ENCODE measurements around the gene HELZ. TPM values are rescaled to one million over a fixed set of nuclear protein-coding genes. Genes with fewer than 3 reads are reported as not detected.
"Not testable (repeated sequence)": the region's sequence is repeated elsewhere in the genome, so short reads cannot be mapped to it uniquely, and the experiment has no call there.

The HELZ gene
- polyA plus RNA-seq, 1 experiment = 8.4 TPM

DNA sequence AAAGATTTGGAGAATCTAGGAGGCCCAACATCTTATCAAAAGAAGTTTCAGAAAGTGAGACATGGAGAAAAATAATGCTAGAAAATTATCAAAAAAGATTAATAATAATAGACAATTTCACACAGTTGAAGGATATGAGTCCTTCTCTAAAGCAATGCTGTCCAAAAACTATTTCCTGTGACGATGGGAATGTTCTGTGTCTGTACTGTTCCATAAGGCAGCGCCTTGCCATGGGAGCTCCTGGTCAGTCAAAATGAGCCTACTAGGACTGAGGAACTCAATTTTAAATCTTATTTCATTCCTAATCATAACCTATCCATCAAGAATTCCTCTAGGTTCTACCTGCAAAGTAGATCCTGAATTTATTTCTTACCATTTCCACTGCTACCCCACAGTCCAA is 151.6 kb downstream of the HELZ start:
- Histone ChIP-seq H3K4me3 (ENCODE audit: low read depth, low read length) (no peak overlapping the region), H3K36me3 (ENCODE audit: control insufficient read depth, insufficient read depth, low read length) (peaks cover under 1% of the 10 kb centered on the region; the same call in 1 of the 2 replicates), H3K27me3 (ENCODE audit: control insufficient read depth, insufficient read depth, low read length) (no peaks in the 10 kb centered on the region)
- DNase-seq (ENCODE audit: low read depth) = no peak
- POLR2A ChIA-PET = no interaction called here
- TF ChIP-seq, protein P1, sequence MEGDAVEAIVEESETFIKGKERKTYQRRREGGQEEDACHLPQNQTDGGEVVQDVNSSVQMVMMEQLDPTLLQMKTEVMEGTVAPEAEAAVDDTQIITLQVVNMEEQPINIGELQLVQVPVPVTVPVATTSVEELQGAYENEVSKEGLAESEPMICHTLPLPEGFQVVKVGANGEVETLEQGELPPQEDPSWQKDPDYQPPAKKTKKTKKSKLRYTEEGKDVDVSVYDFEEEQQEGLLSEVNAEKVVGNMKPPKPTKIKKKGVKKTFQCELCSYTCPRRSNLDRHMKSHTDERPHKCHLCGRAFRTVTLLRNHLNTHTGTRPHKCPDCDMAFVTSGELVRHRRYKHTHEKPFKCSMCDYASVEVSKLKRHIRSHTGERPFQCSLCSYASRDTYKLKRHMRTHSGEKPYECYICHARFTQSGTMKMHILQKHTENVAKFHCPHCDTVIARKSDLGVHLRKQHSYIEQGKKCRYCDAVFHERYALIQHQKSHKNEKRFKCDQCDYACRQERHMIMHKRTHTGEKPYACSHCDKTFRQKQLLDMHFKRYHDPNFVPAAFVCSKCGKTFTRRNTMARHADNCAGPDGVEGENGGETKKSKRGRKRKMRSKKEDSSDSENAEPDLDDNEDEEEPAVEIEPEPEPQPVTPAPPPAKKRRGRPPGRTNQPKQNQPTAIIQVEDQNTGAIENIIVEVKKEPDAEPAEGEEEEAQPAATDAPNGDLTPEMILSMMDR (IDR thresholded peaks at IDR 0.05; ENCODE audit: insufficient read depth, low read depth, low read length) = no peak
- CTCF ChIA-PET = interaction anchor here (0.6 kb wide), 1 partner anchor 126 kb away, joined by 3 read pairs; no protein-coding TSS in a partner anchor

DNA sequence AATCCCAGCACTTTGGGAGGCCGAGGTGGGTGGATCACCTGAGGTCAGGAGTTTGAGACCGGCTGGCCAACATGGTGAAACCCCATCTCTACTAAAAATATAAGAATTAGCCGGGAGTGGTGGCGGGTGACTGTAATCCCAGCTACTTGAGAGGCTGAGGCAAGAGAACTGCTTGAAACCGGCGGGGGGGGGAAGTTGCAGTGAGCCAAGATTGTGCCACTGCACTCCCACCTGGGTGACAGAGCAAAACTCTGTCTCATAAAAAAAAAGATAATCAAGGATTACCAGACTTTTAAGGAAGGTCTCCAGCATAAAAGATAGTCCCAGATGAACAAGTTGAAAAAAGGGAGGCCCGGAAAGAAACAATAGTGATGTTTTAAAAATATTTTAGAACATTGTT is 152.3 kb downstream of the HELZ start:
- CTCF ChIA-PET; H3K27me3 ChIP-seq (ENCODE audit: control insufficient read depth, insufficient read depth, low read length); DNase-seq (ENCODE audit: low read depth); H3K4me3 ChIP-seq (ENCODE audit: low read depth, low read length); H3K36me3 ChIP-seq (ENCODE audit: control insufficient read depth, insufficient read depth, low read length); POLR2A ChIA-PET: not testable (repeated sequence)

DNA sequence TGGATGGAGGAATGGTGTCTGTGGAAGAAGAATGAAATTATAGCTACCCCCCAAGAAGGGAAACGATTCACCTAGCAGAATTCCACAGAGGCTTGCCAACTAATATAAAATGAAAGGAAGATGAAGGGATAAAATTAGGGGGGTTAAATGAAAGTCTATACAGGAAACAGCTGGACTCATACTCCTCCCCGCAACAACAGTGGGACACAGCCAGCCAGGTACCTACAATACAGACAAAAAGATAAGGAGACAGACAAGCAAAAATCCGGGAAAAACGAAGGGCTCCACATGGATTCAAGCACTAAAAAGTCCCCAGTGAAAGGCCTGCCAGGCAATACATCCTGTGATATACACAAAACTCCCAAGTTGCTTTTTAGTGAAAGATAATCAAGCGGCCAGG is 152.7 kb downstream of the HELZ start:
- ChIA-PET CTCF (no interaction called here), POLR2A (no interaction called here)
- peaks cover 2% of the 10 kb centered on the region; the same call in 1 of the 2 replicates for H3K36me3 ChIP-seq (ENCODE audit: control insufficient read depth, insufficient read depth, low read length)
- no peak for DNase-seq (ENCODE audit: low read depth)
- TF ChIP-seq, protein P1 (IDR thresholded peaks at IDR 0.05; ENCODE audit: insufficient read depth, low read depth, low read length) = no peak
- H3K4me3 ChIP-seq (ENCODE audit: low read depth, low read length) = no peak overlapping the region
- no peaks in the 10 kb centered on the region for H3K27me3 ChIP-seq (ENCODE audit: control insufficient read depth, insufficient read depth, low read length)

DNA sequence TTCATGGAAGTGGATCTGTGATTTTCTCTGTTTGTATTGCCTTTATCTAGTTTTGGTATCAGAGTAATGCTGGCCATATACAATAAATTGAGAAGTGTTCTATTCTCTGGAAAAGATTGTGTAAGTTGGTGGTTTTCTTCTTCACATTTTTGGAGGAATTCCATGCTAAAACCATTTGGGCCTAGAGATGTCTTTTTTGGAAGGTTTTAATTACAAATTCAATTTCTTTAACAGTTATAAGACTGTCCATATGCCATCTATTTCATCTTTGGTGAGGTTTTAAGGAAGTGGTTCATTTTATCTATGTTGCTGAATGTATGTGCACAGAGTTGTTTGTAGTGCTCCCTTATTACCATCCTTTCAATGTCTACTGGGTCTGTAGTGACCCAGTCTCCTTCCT is 154.7 kb downstream of the HELZ start:
- TF ChIP-seq, protein P1 (IDR thresholded peaks at IDR 0.05; ENCODE audit: insufficient read depth, low read depth, low read length) = no peak
- ChIA-PET CTCF (no interaction called here), POLR2A (no interaction called here)
- H3K27me3 ChIP-seq (ENCODE audit: control insufficient read depth, insufficient read depth, low read length) = no peaks in the 10 kb centered on the region
- no peak overlapping the region for H3K4me3 ChIP-seq (ENCODE audit: low read depth, low read length)
- H3K36me3 ChIP-seq (ENCODE audit: control insufficient read depth, insufficient read depth, low read length) = peaks cover 2% of the 10 kb centered on the region; the same call in 1 of the 2 replicates
- no peak for DNase-seq (ENCODE audit: low read depth)

DNA sequence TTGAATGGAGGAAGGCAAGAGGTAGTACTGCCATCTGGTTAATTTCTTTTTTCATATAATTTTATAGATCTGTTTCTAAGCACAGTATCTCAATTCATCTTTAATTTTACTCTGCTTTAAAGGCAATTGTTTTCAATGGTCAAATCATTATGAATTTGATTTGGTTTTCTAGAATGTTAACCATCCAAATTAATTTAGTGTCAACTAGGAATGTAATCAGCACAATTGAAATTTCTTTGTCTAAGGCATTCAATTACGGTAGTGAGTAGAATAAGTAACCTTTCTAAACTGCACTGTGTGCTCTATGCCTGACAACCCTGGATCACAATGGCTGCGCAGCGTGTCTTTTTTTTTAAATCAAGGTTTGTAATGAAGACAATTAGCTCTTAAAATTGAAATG is 156.4 kb downstream of the HELZ start:
- TF ChIP-seq, protein P1 (IDR thresholded peaks at IDR 0.05; ENCODE audit: insufficient read depth, low read depth, low read length) = no peak
- POLR2A ChIA-PET = interaction anchor here (0.6 kb wide), 1 partner anchor 10 kb away, joined by 3 read pairs; no protein-coding TSS in a partner anchor
- no peak for DNase-seq (ENCODE audit: low read depth)
- CTCF ChIA-PET = no interaction called here
- H3K36me3 ChIP-seq (ENCODE audit: control insufficient read depth, insufficient read depth, low read length) = peaks cover 4% of the 10 kb centered on the region
- H3K27me3 ChIP-seq (ENCODE audit: control insufficient read depth, insufficient read depth, low read length) = no peaks in the 10 kb centered on the region
- no peak overlapping the region for H3K4me3 ChIP-seq (ENCODE audit: low read depth, low read length)

DNA sequence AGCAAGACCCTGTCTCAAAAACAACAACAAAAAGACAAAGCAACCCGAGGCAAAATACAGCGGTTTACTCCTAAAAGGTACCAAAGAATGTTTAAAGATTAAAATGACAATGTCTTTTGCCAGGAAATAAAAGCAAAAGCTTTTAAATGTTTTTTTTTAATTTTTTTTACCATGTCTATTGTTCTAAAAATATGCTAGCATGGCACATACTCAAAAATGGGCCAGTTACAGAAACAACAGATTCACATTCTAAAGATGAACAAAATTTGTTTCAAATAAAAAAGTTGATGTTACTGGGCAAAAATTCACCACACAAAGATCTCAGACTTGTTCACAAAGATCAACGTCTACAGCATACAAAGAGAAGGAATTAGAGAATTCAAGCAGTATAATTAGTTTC is 159.6 kb downstream of the HELZ start:
- DNase-seq (ENCODE audit: low read depth) = no peak
- no peak overlapping the region for H3K4me3 ChIP-seq (ENCODE audit: low read depth, low read length)
- ChIA-PET CTCF (interaction anchor here (1.6 kb wide), 1 partner anchor 9 kb away, joined by 5 read pairs; no protein-coding TSS in a partner anchor), POLR2A (no interaction called here)
- no peaks in the 10 kb centered on the region for H3K27me3 ChIP-seq (ENCODE audit: control insufficient read depth, insufficient read depth, low read length)
- TF ChIP-seq, protein P1 (IDR thresholded peaks at IDR 0.05; ENCODE audit: insufficient read depth, low read depth, low read length) = no peak
- peaks cover 5% of the 10 kb centered on the region for H3K36me3 ChIP-seq (ENCODE audit: control insufficient read depth, insufficient read depth, low read length)
